Stimulated activated CD4-positive, alpha-beta T cell treated with anti-CD3 and anti-CD28 coated beads, Interleukin-1b, Interleukin-23, amount 100 ng/mL, for 48 hours (primary cell): Measurements from ENCODE around the gene EVL.

Experiments used
- DNase-seq: peaks from one replicate; pipeline ENCODE4 v3.0.0-alpha.2; 2020

Gene EVL

GRCh38 chr14:100067481-100067880 is 2.3 kb downstream of the EVL start:
- DNase-seq = no peak

- peak; percentile 93 for DNase-seq
Measured at GRCh38 chr14:100067971-100068959, 3.0 kb downstream of the EVL start.

DNA sequence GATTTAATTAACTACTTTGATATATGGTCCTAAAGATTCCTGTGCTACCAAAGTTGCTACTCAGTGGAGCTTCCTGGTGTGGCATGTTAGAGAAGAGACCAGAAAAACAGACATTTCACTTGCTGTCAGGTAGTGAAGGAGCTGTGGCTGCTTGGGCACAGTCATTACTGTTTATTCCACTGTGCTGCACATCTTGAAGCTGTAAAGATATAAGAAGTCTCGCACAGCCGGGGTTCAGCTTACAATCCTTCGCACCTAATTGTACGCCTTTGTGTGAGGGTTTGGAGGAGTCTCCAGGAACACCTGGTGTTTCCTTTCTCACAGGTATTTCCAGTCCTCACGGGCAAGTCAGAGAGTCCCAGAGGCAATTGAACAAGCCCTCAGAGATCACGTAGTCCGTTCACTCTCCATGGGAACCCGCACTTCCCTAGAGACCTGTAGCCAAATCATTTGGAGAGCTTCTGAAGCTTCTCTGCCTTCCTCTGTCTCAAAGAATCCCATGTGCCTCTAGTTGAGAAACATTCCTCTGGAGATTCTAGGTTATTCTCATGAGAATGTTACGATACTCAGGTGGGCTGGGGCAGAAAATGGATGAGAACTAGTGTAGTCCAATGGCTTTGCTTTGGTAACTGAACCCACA is 4.1 kb downstream of the EVL start:
- DNase-seq = no peak

DNA sequence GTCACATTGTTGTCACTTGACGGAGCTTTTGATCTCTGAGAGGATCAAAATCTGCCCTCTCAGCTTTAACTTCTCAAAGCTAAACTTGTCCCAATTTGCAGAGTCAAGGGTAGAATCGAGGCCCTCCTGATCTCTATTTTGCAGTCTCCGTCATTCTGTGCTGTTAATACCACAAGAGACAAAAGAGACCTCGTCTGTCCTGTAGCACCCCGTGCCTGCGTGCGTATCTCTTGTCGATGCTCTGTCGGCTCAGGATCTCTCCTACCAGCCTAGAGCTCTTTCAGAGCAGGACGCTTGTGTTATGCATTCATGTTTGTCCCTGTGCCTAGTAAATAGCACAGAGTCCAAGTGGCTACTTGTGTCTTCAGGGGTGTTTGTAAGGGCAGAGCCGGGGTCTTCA is 5.1 kb downstream of the EVL start:
- DNase-seq = no peak

- no peak for DNase-seq
Measured at GRCh38 chr14:100071545-100071944, 6.3 kb downstream of the EVL start.

- peak; percentile 62 for DNase-seq
Measured at GRCh38 chr14:100072783-100073346, 7.6 kb downstream of the EVL start.

- no peak for DNase-seq
Measured at GRCh38 chr14:100073576-100074430, 8.6 kb downstream of the EVL start.

- no peak for DNase-seq
Measured at GRCh38 chr14:100074431-100075100, 9.3 kb downstream of the EVL start.

DNA sequence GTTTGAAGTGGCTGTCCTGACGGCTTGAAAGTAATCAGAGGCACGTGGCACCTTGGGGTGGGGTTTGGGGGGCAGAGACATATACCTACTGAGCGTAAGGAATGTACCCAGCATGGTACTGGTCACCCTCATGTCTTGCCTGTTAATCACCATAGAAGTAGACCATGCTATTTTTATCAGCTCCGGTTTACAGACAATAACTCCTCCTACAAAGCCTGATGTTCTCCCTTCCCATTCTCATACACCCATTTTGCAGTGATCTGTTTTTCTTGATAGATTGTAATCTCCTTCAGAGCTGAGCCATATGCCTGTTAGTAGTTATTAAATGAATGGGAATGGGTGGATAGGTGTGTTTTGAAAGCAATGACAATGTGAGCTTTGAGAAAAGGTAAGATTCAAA is 10.5 kb downstream of the EVL start:
- DNase-seq = no peak

DNA sequence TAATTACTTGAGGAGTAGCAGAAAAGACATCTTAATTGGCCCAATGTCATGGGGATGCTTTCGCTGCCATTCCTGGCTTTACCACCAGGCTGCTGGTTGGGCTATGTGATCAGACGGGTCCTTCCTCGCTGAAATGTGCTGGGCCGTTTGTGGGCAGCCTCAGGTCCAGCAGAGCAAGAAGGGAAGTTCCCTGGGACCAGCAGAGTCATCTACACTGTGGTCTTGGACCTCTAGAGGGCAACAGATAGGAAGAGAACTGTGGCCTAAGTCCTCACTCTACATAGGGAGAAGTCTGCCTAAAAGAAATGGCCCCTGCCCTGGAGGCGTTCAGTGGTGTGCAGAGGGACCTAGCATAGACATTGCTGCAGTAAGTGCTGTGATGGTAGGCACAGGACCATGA is 10.9 kb downstream of the EVL start:
- peak; percentile 56 for DNase-seq

GRCh38 chr14:100076606-100077005 is 11.4 kb downstream of the EVL start:
- DNase-seq = no peak

DNA sequence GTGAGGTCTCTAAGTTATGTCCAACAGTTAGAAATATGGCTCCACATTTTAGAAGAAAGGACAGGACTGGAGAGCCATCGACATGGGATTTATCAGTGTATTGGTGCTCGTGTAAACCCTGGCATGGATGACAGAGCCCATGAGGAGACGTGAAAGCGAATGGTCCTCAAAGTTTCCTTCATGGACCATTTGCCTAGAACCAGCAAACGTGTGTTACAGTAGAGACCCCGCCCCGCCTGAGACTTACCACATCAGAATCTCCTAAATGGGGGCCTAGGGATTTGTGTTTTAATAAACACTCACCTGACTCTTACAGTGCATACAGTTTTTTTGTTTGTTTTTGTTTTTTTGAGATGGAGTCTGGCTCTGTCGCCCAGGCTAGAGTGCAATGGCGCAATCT is 12.2 kb downstream of the EVL start:
- no peak for DNase-seq

DNA sequence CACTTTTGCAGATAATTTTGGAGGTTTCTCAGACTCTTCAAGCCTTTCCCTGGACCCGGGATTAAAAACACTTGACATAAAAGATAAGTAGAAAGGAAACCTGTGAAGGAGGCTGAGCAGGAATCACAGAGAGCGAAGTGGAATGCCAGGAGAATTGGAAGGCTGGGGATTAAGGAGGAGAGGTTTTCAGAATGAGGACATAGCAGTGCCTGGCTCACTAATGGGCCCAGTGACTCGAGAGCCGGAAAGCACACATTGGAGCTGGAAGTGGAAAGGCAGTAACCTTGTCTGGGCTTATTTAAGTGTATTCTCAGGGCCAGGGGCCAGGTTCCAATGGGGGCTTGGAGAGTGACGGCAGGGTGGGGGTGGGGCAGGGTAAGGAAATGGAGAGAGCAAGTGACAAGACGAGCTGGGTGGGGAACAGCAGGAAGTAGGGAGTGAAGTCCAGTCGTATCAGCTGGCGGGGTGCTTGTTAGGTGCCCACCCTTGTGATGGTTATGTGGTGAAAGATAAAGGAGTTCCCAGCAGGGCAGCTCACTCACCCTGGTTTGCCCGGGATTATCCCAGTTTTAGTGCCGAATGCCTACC is 13.1 kb downstream of the EVL start:
- no peak for DNase-seq

GRCh38 chr14:100078997-100079725 is 13.9 kb downstream of the EVL start:
- peak; percentile 76 for DNase-seq

- no peak for DNase-seq
Measured at GRCh38 chr14:100079726-100080005, 14.4 kb downstream of the EVL start.

DNA sequence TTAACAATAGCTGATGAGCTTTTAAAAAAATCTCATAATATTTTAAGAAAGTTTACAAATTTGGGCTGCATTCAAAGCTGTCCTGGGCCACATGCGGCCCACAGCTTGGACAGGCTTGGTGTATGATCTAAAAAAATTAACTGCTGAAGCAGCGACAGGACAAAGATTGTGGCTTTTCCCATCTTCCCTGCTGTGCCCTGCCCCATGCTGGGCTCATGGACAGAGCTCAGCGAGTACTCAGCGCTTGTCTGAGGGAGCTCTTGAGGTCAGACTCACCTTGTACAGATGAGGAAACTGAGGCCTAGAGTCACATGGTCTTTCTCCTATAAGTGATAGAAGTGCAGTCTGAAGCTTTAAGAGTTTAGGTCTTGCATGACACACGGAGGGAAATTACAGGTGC is 15.0 kb downstream of the EVL start:
- no peak for DNase-seq

- no peak for DNase-seq
Measured at GRCh38 chr14:100081997-100082625, 16.9 kb downstream of the EVL start.

DNA sequence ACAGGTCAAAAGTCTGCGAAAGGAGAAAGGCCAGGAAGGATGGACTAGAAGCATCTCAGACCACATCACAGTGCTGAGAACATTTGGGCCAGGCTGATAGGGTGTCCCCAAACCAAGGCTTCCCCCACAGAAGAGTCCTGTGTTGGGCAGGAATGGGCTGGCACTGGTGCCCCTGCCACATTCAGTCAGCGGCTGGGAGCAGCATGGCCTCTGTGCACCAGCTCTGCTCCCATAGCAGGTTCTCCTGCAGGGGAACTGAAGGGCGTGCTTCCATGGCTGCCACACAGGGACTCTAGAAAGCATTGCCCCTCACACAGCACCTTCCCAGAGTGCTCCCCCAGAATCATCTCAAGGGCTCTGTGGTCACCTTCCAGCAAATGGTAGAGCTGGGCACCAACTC is 17.5 kb downstream of the EVL start:
- DNase-seq = no peak

- DNase-seq = no peak
Measured at GRCh38 chr14:100083706-100084105, 18.5 kb downstream of the EVL start.

- DNase-seq = no peak
Measured at GRCh38 chr14:100084591-100084990, 19.4 kb downstream of the EVL start.

- no peak for DNase-seq
Measured at GRCh38 chr14:100085462-100085861, 20.2 kb downstream of the EVL start.
